ENCODE measurements around the gene SREK1. TPM values are rescaled to one million over a fixed set of nuclear protein-coding genes. Genes with fewer than 3 reads are reported as not detected.

The SREK1 gene
- total and polyA plus RNA-seq, 2 of the 8 experiments (the other 6 are each of a cell fraction or from before 2014, with no cell fraction given) = 10.6 to 40.4 TPM

- peak overlapping the region; percentile 97 for H3K56ac ChIP-seq (replicated peaks; ENCODE audit: insufficient read length, low read depth, low read length)
- WGBS, 2 experiments (ENCODE audit: extremely low coverage in 1 of 2, insufficient coverage in 1 of 2, insufficient read length in 1 of 2, insufficient replicate concordance in 2 of 2, low coverage in 1 of 2, low lambda C conversion rate in 2 of 2, missing lambda C conversion rate in 1 of 2) = 27% methylated on average over 16 of the region's 16 CpGs; no CpG with 5 or more reads in 1 of the 2 experiments
- ChIA-PET POLR2A (ENCODE audit: partially characterized antibody) (interaction anchor here (0.6 to 2.0 kb wide), 14 partner anchors 9 to 581 kb away, joined by 3 to 7 read pairs (median 4); partner anchors contain the start of genes CENPK, ERBIN, NLN and PPWD1), CTCF (ENCODE audit: partially characterized antibody) (no interaction called here)
- no peak overlapping the region; the same call in 1 of the 2 replicates for H2AK5ac ChIP-seq (ENCODE audit: low read depth, low read length)
- H3K14ac ChIP-seq (ENCODE audit: insufficient read length) = no peak overlapping the region
- no peak overlapping the region for H2BK12ac ChIP-seq (ENCODE audit: low read depth, low read length)
- peak overlapping the region; percentile 76 for H3K18ac ChIP-seq (ENCODE audit: extremely low read depth, low read length)
- H3K9me3 ChIP-seq (ENCODE audit: insufficient read depth in 2 of 2, low read depth in 1 of 2, low read length in 1 of 2) = no peaks in the 10 kb centered on the region
- H2BK20ac ChIP-seq (ENCODE audit: low read length) = no peak overlapping the region
- H3K79me2 ChIP-seq (ENCODE audit: control insufficient read depth in 1 of 2, insufficient read depth in 2 of 2, low read length in 2 of 2) = peaks cover 4 to 39% of the 10 kb centered on the region in 2 experiments
- peak overlapping the region; percentile 77 to 98 for H3K4me2 ChIP-seq (ENCODE audit: insufficient read depth in 1 of 2, low read depth in 2 of 2, low read length in 2 of 2)
- peak overlapping the region; percentile 90 for H2AFZ ChIP-seq (ENCODE audit: low read length)
- peak overlapping the region; percentile 76 for H4K5ac ChIP-seq (ENCODE audit: insufficient read length, low read depth, low read length)
- no peaks in the 10 kb centered on the region for H4K20me1 ChIP-seq (replicated peaks in 1 of 2; ENCODE audit: control insufficient read depth in 1 of 2, insufficient read depth in 2 of 2, low read length in 2 of 2)
- H2BK120ac ChIP-seq (replicated peaks; ENCODE audit: low read depth, low read length) = no peak overlapping the region
- H3K9ac ChIP-seq (replicated peaks in 1 of 4; ENCODE audit: extremely low read depth in 1 of 4, low read depth in 3 of 4, low read length in 3 of 4) = peak overlapping the region; percentile 93 to 99 (median 99)
- no peaks in the 10 kb centered on the region for H3K27me3 ChIP-seq (replicated peaks in 1 of 4; ENCODE audit: control insufficient read depth in 3 of 4, extremely low read depth in 1 of 4, insufficient read depth in 3 of 4, low read length in 3 of 4)
- no peak for DNase-seq (ENCODE audit: low read depth in 1 of 2, low spot score in 2 of 2)
- no peak for FAIRE-seq
- peak overlapping the region; percentile 89 for H3K4ac ChIP-seq (replicated peaks; ENCODE audit: insufficient read length, low read depth, low read length)
- H3K27ac ChIP-seq (ENCODE audit: low read depth, low read length) = peak overlapping the region; percentile 99
- no peaks in the 10 kb centered on the region for H3K79me1 ChIP-seq (ENCODE audit: low read depth, low read length)
- H4K8ac ChIP-seq (ENCODE audit: extremely low read depth, insufficient read depth, low read length) = peak overlapping the region; percentile 90
- no peaks in the 10 kb centered on the region for H3K36me3 ChIP-seq (ENCODE audit: control insufficient read depth in 2 of 4, insufficient read depth in 4 of 4, low read length in 3 of 4)
- no peak overlapping the region for H2BK15ac ChIP-seq (ENCODE audit: low read length)
- H3K4me1 ChIP-seq (replicated peaks in 1 of 4; ENCODE audit: control insufficient read depth in 3 of 4, insufficient read depth in 4 of 4, low read length in 3 of 4) = peaks cover 0 to 5% (median 2%) of the 10 kb centered on the region in 4 experiments; a peak in 5 of 7 replicates
- H3K23ac ChIP-seq (ENCODE audit: insufficient read length) = no peak overlapping the region
- H3K23me2 ChIP-seq (ENCODE audit: low read depth, low read length) = peaks cover 4% of the 10 kb centered on the region
- peak overlapping the region; percentile 83 for H4K91ac ChIP-seq (replicated peaks; ENCODE audit: insufficient read length, low read length)
- peak overlapping the region; percentile 89 for H2BK5ac ChIP-seq (ENCODE audit: low read depth, low read length)
- peak overlapping the region; percentile 72 to 99 (median 96) for H3K4me3 ChIP-seq (ENCODE audit: extremely low read depth in 1 of 4, insufficient read depth in 2 of 4, low read depth in 3 of 4, low read length in 4 of 4)
- TF ChIP-seq EZH2 (IDR thresholded peaks at IDR 0.05; ENCODE audit: low read depth, low read length, severe bottlenecking) = no peak
These were observed 527 bp upstream of the SREK1 start for GRCh38 chr5:66143473-66144073.
